NOMO-1 treated with DMSO at 0.1 percent for 48 hours (cell line): ENCODE data around the gene S100A10.

Experiments
- DNase-seq: peaks from one replicate; lab custom pipeline; 2025; ENCODE audit not compliant: unreplicated experiment; lab: John Stamatoyannopoulos, UW

S100A10 gene

GRCh38 chr1:151988405-151988923, 5.2 kb downstream of the S100A10 start:
- DNase-seq = peak; percentile 65

- no peak for DNase-seq
These were observed 7.0 kb downstream of the S100A10 start for GRCh38 chr1:151986501-151987190.

DNA sequence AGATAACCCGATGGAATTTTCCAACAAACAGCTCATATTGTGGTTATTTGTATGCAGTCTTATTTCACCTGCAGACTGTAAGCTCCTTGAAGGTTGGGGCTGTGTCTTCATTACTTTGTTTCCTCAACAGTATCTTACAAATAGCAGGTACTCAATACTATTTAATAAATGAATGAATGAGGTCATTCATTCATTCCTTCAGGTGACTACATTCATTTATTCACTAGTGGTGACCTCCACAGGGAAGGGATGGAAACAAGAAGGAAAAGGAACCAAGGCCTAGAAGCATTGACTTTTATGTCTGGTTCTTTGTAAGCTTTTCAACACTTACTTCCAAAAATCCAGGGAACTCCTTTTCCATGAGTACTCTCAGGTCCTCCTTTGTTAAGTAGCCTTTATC, 7.9 kb downstream of the S100A10 start:
- DNase-seq = no peak

DNA sequence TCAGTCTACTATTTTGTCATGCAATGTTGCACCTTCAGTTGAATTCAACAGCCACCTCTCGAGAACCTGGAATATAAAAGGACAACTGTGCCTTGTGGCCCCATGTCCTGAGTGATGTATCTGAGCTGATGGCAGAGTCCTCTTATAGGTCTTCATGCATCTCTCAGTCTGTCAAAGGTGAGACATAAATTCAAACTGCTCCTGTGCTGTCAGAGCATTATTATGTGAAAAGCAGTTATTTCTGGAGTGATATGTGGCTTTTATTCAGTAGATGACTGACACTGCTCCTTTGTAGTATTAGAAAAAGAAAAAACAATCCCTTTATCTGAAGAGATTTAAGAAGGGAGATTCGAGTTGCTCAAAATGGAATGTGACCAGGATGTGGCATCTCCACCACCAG, 8.4 kb downstream of the S100A10 start:
- no peak for DNase-seq

DNA sequence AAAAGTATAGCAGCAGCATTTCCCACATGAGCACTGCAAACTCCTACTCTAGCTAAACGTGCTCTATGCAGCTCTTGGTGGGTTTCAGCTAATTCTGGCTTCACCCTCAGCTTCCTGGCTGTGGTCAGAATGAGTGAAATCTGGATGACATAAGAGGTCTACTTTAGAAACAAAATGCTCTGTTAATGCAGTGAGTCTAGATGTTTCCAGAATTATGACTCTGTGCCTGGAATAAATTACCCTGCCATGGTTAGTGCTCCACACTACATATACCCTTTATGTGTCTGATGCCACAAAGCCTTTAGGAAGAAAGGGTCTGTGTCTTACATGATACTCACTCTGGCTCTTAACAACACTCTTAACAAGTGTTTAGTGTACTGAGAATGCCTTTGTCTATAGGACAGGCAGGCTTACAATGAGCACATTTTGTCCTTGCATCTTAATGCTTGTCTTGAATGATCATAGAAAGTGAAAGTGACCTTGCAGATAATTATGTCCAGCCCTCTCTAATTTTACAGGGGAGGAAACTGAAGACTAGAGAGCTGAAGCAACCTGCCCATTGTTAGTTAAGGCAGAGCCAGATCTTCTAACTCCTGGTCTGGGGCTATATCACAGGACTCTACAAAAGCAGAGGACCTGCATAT, 9.2 kb downstream of the S100A10 start:
- peak; percentile 67 for DNase-seq

- DNase-seq = no peak
These were observed 11.2 kb downstream of the S100A10 start for GRCh38 chr1:151982300-151983005.

DNA sequence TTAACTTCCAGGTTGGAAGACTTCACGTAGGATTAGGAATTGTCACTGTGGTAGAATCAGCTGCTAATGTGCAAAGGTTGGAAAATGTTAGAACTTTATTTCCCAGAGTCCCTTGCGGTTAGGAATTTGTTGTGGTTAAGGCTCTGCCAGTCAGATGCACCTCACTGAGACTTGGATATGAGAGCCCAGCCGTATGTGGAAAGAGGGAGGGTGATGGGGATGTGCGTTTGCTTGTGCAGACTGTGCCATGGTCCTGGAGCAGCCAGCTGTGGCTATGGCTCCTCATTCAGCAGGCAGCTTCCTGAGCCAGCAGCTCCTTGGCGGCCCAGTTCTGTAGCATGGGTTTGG, 12.5 kb downstream of the S100A10 start:
- DNase-seq = no peak

- DNase-seq = no peak
These were observed 13.1 kb downstream of the S100A10 start for GRCh38 chr1:151980287-151981177.

DNA sequence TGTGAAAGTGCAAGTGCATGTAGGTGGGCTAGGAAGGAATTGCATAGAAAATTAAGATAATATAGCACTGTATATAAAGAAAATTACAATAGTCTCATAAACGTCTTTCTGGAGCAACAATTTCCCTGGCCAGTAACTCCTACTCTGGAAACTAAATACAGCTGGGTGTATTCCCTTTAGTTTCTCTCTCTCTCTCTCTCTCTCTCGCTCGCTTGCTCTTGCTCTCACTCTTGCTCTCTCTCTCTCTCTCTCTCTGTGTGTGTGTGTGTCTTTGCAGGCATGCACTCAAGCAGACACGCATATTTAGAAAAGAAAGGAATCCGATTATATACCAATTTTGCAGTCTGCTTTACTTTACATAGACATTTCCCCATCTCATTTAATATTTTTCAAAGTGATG, 14.7 kb downstream of the S100A10 start:
- no peak for DNase-seq

DNA sequence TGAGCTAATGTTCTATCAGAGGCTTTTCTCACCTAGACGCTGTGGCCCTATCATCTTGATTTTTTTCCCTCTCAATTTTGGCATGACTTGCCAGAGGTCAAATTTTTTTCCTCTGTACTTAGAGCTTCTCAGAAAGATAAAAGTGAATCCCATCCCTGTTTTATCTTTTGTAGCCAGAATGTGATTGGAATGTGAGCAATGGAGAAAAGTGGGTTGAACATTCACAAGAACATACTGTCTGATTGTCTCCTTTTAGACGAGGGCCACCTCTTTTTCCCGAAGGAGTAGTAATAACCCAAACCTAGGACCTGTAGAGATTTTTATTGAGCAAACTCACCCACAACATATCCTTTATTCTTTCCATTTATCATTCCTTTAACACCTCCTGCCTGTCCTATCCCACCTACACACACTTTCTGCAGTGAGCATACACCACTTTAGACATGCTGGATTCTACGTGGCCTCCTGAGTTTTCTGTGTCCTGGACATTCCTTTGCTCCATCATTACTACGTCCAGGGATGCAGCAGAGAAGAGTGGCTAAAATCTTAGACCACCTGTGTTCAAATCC, 15.9 kb downstream of the S100A10 start:
- no peak for DNase-seq

GRCh38 chr1:151976858-151977257, 16.8 kb downstream of the S100A10 start:
- no peak for DNase-seq

GRCh38 chr1:151976015-151976343, 17.7 kb downstream of the S100A10 start:
- no peak for DNase-seq

GRCh38 chr1:151975311-151976014, 18.2 kb downstream of the S100A10 start:
- DNase-seq = no peak

DNA sequence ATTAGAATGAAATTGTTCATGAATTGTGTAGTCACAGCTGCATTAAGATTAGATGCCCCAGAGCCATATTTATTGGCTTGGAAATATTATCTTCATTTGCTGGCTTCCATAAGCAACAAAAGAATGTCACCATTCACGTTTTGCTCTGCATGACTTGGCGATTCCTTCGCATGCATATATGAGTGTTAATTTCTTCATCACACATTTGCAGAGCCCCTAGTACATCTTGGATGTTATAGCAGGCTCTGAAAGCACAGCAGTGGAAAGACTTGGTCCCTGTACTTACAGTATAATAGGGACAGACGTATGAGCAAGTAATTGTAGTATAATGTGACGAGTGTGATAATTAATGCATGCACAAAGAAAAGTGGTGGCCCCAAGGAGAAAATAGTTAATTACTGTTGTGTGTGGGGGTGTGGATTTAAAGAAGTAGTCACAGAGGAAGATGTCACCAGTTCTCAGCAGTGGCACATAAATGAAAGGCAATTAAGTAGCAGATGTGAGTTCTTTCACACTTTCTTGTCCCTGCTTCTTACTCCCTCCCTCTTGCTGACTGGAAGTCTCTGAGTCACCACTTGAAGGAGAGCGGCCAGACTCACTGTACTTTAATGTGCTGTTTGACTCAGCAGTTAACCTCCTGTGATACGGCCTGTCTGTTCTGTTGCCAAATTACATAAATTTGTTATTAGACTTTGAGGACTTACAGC, 21.0 kb downstream of the S100A10 start:
- peak; percentile 96 for DNase-seq

DNA sequence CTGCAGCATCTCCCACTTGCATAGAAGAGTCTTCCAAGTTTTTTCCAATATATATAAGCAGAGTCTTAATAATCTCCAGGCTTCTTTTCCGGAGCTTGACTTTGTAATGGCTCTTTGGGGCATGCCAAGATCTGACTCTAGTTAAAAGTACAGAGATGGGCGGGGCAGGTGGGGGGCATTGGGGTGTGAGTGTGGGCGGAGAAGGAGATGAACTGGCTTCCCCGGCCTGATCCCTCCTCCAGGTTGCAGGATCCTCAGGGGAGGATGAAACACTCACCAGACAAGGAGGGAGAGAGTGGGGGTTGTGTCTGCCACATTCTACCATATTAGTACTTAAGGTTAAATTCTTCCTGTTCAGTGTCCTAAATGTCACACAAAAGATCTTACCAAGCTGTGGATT, 23.0 kb downstream of the S100A10 start:
- no peak for DNase-seq

GRCh38 chr1:151970128-151970527, 23.5 kb downstream of the S100A10 start:
- DNase-seq = no peak

GRCh38 chr1:151968791-151969399, 24.8 kb downstream of the S100A10 start:
- no peak for DNase-seq

DNA sequence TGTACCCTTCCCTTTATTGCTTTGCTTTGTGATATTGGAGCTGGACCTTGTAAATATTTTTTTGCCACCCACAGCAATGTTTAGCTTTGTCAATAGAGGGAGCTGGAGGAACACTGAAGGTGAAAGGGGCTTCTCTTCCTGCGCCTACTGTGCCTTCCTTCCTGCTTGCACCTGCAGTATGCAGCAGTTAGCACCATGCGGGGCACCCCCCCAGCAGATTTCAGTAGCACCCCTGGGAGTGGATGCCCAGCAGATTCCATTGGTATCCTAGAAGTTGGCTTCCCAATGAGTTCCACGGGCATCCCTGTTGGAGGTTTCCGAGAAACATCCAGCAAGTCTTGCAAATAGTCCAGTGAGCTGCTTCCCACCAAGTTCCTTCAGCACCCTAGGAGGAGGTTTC, 25.6 kb downstream of the S100A10 start:
- DNase-seq = peak; percentile 65

DNA sequence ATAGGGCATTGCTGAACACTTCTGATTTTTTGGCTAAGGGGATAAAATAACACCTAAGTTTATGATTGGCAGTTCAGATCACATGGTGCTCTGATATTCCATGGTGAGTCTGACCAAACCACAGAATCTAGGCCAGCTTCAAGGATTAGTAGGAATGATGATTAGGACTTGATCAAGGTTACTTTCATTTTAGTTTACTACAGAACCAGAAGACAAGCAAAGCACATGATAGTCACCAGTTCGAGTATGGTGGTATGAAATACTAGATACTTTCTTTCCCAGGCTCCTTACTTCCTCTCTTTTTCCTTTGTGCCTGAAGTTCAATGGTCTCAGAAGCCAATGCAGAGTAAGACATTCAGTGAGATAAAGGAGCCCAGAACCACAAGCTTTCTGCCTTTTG, 26.6 kb downstream of the S100A10 start:
- no peak for DNase-seq
